HG02798 (cell line): ENCODE measurements around the gene ACVR1.
A peak's percentile ranks its signal among the peaks of the same experiment; 100 is the strongest.
"Not testable (repeated sequence)": the region's sequence is repeated elsewhere in the genome, so short reads cannot be mapped to it uniquely, and the experiment has no call there.

Experiments used
- ATAC-seq: cut with Tn5 transposase; IDR thresholded peaks from one replicate; pipeline ENCODE4 v1.9.1; 2021; ENCODE audit warnings: mild to moderate bottlenecking; ENCODE audit not compliant: unreplicated experiment, poor library complexity

The ACVR1 gene

GRCh38 chr2:157894694-157895435, 18.7 kb upstream of the ACVR1 start:
- ATAC-seq, result no peak

DNA sequence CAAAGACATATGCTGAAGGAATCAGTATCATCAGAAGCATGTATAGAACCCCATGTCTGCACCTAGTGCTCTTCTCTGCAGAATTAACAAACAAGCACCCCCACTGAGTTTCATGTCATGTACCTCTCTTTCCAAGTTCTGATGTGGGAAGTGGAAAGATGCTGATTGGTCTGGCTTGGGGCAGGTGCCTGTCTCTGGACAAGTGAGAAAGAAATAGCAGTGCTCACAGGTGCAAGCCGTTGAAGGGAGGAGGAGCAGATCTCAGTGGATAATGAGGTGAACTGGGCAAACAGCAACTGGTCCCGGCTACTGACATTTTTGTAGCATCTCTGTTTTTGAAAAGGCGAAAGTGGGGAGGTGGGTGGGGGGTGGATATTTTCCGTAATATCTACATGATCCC, 17.5 kb upstream of the ACVR1 start:
- no peak for ATAC-seq

DNA sequence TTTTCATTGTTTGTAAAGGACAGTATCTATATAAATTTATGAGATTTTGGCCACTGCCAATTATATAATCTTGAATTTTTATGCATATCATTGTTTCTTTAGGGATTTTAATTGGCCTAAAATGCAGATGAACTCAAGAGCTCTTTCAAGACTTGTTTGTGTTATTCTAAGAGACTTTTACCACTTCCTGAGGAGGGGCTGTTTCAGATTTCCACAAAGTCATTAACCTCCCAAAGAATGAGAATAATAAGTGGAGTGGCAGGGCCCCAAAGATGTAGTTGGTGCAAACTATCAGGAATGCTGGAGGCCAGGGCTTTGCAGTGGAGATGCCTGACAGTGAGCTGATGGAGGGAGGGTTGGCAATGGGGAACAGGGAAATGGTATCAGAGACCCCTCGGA, 15.5 kb upstream of the ACVR1 start:
- ATAC-seq, result no peak

DNA sequence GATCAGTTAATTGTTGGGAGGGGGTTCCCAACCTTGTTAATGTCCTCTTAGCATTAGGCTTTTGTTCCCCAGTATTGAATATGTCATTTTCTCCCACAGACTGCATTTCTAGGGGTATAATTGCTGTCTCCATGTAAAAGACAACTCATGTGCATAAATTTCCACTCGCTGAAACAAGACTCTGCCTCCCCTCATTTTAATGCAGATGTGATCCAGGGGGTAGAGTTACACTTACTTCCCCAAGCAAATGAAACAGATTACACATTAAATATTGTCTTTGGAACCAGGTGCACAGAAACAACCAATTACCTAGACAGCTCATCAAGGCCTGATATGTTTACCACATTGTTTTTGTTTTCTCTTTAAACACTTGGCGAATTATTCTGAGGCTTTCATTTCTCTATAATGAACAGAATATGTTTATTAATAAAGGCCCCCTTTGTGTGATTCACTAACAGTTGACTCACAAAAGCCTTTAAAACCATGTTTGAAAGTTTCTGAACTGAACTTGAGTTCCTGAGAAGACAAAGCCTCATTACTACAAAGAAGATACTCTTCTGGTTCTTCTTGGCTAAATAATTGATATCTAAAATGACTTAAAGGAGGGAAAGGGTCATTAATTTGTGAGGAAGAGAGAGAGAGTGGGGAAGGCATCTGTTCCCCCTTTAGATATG, 15.0 kb upstream of the ACVR1 start:
- no peak for ATAC-seq

GRCh38 chr2:157887946-157888345, 11.8 kb upstream of the ACVR1 start:
- ATAC-seq, result no peak

- ATAC-seq, result not testable (repeated sequence)
Measured at GRCh38 chr2:157884533-157884932, 8.4 kb upstream of the ACVR1 start.

- no peak for ATAC-seq
Measured at GRCh38 chr2:157880927-157881326, 4.8 kb upstream of the ACVR1 start.

- ATAC-seq, result no peak
Measured at GRCh38 chr2:157877761-157878400, 1.8 kb upstream of the ACVR1 start.

DNA sequence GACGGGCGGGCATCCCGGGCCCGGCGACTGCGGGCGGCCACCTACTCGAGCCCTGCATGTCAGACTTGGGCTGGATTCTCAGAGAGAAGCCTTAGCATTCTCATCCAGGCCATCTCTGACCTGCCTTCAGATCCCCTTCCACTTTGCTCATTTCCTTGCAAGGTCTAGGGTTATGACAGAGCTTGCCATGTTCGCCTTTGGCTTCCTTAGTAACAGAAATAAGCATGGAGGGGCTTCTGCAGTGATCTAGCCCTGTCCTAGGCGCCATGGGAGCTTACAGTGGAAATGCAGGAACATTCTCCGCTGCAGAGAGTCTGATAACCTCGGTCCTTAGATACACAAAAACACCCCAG, 632 bp upstream of the ACVR1 start:
- no peak for ATAC-seq

DNA sequence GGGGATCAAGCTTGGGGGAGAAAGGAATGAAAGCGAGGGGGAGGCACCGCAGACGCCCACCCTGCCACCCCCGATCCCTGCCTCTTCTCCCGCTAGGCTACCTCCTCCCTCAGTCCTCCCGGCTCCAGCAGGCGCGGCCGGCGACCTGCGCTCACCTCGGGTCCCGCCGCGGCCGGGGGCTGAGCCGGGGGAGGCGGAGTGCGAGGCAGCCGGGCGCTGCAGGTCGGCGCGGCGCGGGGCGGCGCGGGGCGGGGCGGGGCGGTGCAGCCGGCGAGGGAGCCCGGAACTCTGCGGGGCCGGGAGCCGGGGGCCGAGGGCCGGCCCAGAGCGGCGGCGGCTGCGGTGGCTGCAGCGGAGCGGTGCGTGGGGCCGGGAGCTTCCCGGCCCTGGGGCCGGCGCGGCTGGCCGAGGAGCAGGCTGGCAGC, 477 bp downstream of the ACVR1 start:
- peak; percentile 50 for ATAC-seq

DNA sequence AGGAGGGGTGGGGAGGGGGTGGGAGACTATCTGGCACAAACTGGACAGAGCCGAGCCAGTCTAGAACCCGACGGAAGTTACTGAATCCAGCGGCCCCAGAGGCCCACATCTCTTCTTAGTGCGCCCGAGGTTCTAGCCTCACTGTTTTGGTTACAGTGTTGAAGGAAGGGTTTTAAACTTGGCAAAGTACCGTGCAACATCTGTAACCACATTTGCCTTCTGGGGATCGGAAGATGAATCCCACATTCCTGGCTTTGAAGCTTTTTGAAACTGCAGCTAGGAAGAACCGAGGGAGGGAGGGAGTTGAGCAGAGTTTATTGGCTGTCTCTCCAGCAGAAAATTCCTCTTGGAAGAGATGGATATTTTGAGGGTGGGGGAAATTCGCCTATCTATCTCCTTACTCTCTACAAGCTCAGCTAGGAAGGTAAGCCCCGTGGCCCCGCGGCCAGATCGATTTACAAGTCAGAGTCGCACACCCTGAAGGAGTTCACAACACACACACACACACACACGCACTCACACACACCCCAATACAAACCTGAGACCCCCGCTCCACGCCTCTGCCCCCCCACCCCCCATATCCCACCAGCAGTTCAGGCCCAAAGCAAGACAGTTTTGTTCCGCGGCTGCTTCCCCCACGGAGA, 1.0 kb downstream of the ACVR1 start:
- ATAC-seq, result no peak

DNA sequence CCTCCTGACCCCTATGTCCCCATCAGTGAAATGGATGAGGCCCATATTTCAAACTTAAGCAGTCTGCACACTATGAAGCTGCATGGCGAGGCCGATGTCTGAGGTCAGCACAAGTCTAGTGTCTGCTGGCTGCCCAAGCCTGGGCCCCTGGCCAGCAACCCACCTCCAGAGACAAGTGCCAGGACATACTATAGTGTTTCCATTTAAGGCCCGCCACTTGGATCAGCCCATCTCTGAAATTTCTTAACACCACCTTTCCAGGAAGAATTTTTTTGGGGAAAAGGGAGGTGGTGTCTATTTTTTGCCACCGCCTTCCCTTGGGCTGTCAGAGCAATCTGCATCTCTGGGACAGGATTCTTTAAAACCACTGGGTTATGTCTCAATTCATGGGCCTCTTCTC, 1.8 kb downstream of the ACVR1 start:
- ATAC-seq, result no peak

GRCh38 chr2:157872791-157873190, 3.3 kb downstream of the ACVR1 start:
- no peak for ATAC-seq

GRCh38 chr2:157871415-157871814, 4.7 kb downstream of the ACVR1 start:
- ATAC-seq, result no peak

- ATAC-seq, result no peak
Measured at GRCh38 chr2:157868993-157869392, 7.1 kb downstream of the ACVR1 start.

- no peak for ATAC-seq
Measured at GRCh38 chr2:157867703-157868102, 8.4 kb downstream of the ACVR1 start.

GRCh38 chr2:157866666-157867642, 9.2 kb downstream of the ACVR1 start:
- no peak for ATAC-seq

- ATAC-seq, result no peak
Measured at GRCh38 chr2:157866202-157866601, 9.9 kb downstream of the ACVR1 start.

GRCh38 chr2:157864857-157865430, 11.2 kb downstream of the ACVR1 start:
- ATAC-seq, result no peak

- no peak for ATAC-seq
Measured at GRCh38 chr2:157858846-157859245, 17.3 kb downstream of the ACVR1 start.
